IMR-90 (cell line): ENCODE measurements around the gene ORMDL3. TPM values are rescaled to one million over a fixed set of nuclear protein-coding genes. Genes with fewer than 3 reads are reported as not detected.

Experiments
- ATAC-seq: fragments of 200-7000 bp; cut with Tn5 transposase; 2 replicates; pipeline ENCODE4 v1.9.1; 2020; ENCODE audit warnings: low read depth, mild to moderate bottlenecking, moderate library complexity
- BruUV-seq: library from RNA; stranded (reverse); fragments of 400-500 nt; replicated peaks from 2 replicates; lab custom pipeline; 2021; lab: Mats Ljungman, UMichigan
- CTCF ChIA-PET: fragments of 300-600 bp; formaldehyde crosslinking; extraction: SDS; loops from one replicate; lab custom pipeline; 2021; ENCODE audit warnings: antibody characterized with exemption; lab: Yijun Ruan, JAX
- POLR2A ChIA-PET: fragments of 300-600 bp; sonication (Branson Sonifier 250); formaldehyde crosslinking; loops from one replicate; lab custom pipeline; 2022; ENCODE audit warnings: antibody characterized with exemption; ENCODE audit not compliant: unreplicated experiment; lab: Charles Lee
- DNase-seq: peaks from one replicate; pipeline ENCODE4 v3.0.0; 2013
- H2AFZ ChIP-seq: replicated peaks from 2 replicates; pipeline ENCODE3; 2013; ENCODE audit warnings: low read length, mild to moderate bottlenecking; ENCODE audit not compliant: poor library complexity
- H2AK5ac ChIP-seq: 2 replicates; pipeline ENCODE4 v1.6.1; 2013; ENCODE audit warnings: low read depth, low read length, inconsistent platforms
- H2AK9ac ChIP-seq: replicated peaks from 2 replicates; pipeline ENCODE3; 2013; ENCODE audit warnings: mild to moderate bottlenecking, low read depth, low read length, moderate library complexity; ENCODE audit not compliant: poor library complexity
- H2BK120ac ChIP-seq: 2 replicates; pipeline ENCODE4 v1.6.1; 2013; ENCODE audit warnings: low read depth, low read length, inconsistent platforms
- H2BK15ac ChIP-seq: 3 replicates; pipeline ENCODE4 v1.6.1; 2013; ENCODE audit warnings: low read depth, low read length, inconsistent platforms
- H2BK20ac ChIP-seq: 2 replicates; pipeline ENCODE4 v1.6.1; 2013; ENCODE audit warnings: low read depth, mild to moderate bottlenecking, inconsistent platforms, low read length, moderate library complexity
- H2BK5ac ChIP-seq: 2 replicates; pipeline ENCODE4 v1.6.1; 2013; ENCODE audit warnings: mild to moderate bottlenecking, low read depth, low read length, inconsistent platforms; ENCODE audit not compliant: poor library complexity, severe bottlenecking
- H3K14ac ChIP-seq: replicated peaks from 2 replicates; pipeline ENCODE4 v1.6.1; 2013; ENCODE audit warnings: low read depth, low read length, inconsistent platforms
- H3K18ac ChIP-seq: 2 replicates; pipeline ENCODE4 v1.6.1; 2013; ENCODE audit warnings: low read depth, low read length, control low read depth
- H3K23ac ChIP-seq: 2 replicates; pipeline ENCODE4 v1.6.1; 2013; ENCODE audit warnings: low read depth, low read length, inconsistent platforms
- H3K27ac ChIP-seq: 2 replicates; pipeline ENCODE4 v1.5.1; 2013; ENCODE audit warnings: mild to moderate bottlenecking, control low read depth, low read length; ENCODE audit not compliant: insufficient read depth
- H3K27me3 ChIP-seq: 2 replicates; pipeline ENCODE4 v1.6.1; 2013; ENCODE audit warnings: low read length; ENCODE audit not compliant: control insufficient read depth, insufficient read depth
- H3K36me3 ChIP-seq: 2 replicates; pipeline ENCODE4 v1.6.1; 2013; ENCODE audit warnings: low read length, mixed read lengths; ENCODE audit not compliant: control insufficient read depth, insufficient read depth
- H3K4ac ChIP-seq: 2 replicates; pipeline ENCODE4 v1.6.1; 2013; ENCODE audit warnings: low read depth, low read length, inconsistent platforms
- H3K4me1 ChIP-seq: 2 replicates; pipeline ENCODE4 v1.6.1; 2013; ENCODE audit warnings: low read length, mixed read lengths; ENCODE audit not compliant: control insufficient read depth, insufficient read depth
- H3K4me2 ChIP-seq: 2 replicates; pipeline ENCODE4 v1.6.1; 2013; ENCODE audit warnings: low read depth, mild to moderate bottlenecking, control low read depth, low read length, moderate library complexity
- H3K4me3 ChIP-seq: 2 replicates; pipeline ENCODE4 v1.5.1; 2013; ENCODE audit warnings: low read depth, mild to moderate bottlenecking, control low read depth, low read length, moderate library complexity; ENCODE audit not compliant: insufficient read depth
- H3K56ac ChIP-seq: 2 replicates; pipeline ENCODE4 v1.6.1; 2013; ENCODE audit warnings: low read length, inconsistent platforms; ENCODE audit not compliant: insufficient read depth; ENCODE audit errors: extremely low read depth
- H3K79me1 ChIP-seq, 2 experiments: 2 replicates each; pipeline ENCODE4 v1.6.1; 2013; ENCODE audit warnings: low read length in 2 of 2, inconsistent platforms in 1 of 2, low read depth in 1 of 2
- H3K9ac ChIP-seq: 2 replicates; pipeline ENCODE4 v1.6.1; 2013; ENCODE audit warnings: low read depth, low read length, control low read depth
- H3K9me1 ChIP-seq: 2 replicates; pipeline ENCODE4 v1.6.1; 2013; ENCODE audit warnings: low read length, inconsistent platforms; ENCODE audit not compliant: insufficient read depth
- H3K9me3 ChIP-seq: 2 replicates; pipeline ENCODE4 v1.6.1; 2013; ENCODE audit warnings: low read length; ENCODE audit not compliant: control insufficient read depth, insufficient read depth
- H4K20me1 ChIP-seq: 2 replicates; pipeline ENCODE4 v1.6.1; 2013; ENCODE audit warnings: low read length, inconsistent platforms; ENCODE audit not compliant: insufficient read depth
- H4K5ac ChIP-seq: 2 replicates; pipeline ENCODE4 v1.6.1; 2013; ENCODE audit warnings: mild to moderate bottlenecking, low read depth, low read length, control low read depth
- H4K8ac ChIP-seq, 2 experiments: 2 replicates each; pipeline ENCODE4 v1.6.1; 2013; ENCODE audit warnings: low read depth in 2 of 2, low read length in 2 of 2, control low read depth in 1 of 2, inconsistent platforms in 1 of 2
- H4K91ac ChIP-seq: 2 replicates; pipeline ENCODE4 v1.6.1; 2013; ENCODE audit warnings: low read depth, low read length, inconsistent platforms; ENCODE audit not compliant: insufficient read depth
- BHLHE40 ChIP-seq: fragments of 150-350 bp; IDR thresholded peaks from 2 replicates; pipeline ENCODE4 v1.6.1; 2016; ENCODE audit warnings: mild to moderate bottlenecking, low read depth, low read length
- CEBPB ChIP-seq: IDR thresholded peaks from 2 replicates; pipeline ENCODE4 v1.6.1; 2012; ENCODE audit warnings: low read depth, low read length, improper control_type of control experiment
- CHD1 ChIP-seq: IDR thresholded peaks from 2 replicates; pipeline ENCODE4 v1.6.1; 2012; ENCODE audit warnings: low read depth, low read length, improper control_type of control experiment
- FOS ChIP-seq: fragments of 150-350 bp; IDR thresholded peaks from 2 replicates; pipeline ENCODE4 v1.6.1; 2016; ENCODE audit warnings: low read depth, low read length
- MAFK ChIP-seq: IDR thresholded peaks from 2 replicates; pipeline ENCODE4 v1.6.1; 2012; ENCODE audit warnings: low read depth, low read length, improper control_type of control experiment
- MAZ ChIP-seq: IDR thresholded peaks from 2 replicates; pipeline ENCODE4 v1.6.1; 2012; ENCODE audit warnings: low read depth, mild to moderate bottlenecking, low read length, improper control_type of control experiment, moderate library complexity, borderline replicate concordance
- MXI1 ChIP-seq: IDR thresholded peaks from 2 replicates; pipeline ENCODE4 v1.6.1; 2012; ENCODE audit warnings: low read depth, mild to moderate bottlenecking, low read length, moderate library complexity, borderline replicate concordance
- NFE2L2 ChIP-seq: fragments of 150-350 bp; IDR thresholded peaks from 2 replicates; pipeline ENCODE4 v1.6.1; 2016; ENCODE audit warnings: low read depth, mild to moderate bottlenecking, low read length
- POLR2A ChIP-seq: IDR thresholded peaks from 2 replicates; pipeline ENCODE4 v1.6.1; 2012; ENCODE audit warnings: mild to moderate bottlenecking, low read depth, low read length
- RAD21 ChIP-seq: IDR thresholded peaks from 2 replicates; pipeline ENCODE4 v1.6.1; 2012; ENCODE audit warnings: low read length, improper control_type of control experiment
- RCOR1 ChIP-seq: IDR thresholded peaks from 2 replicates; pipeline ENCODE4 v1.6.1; 2012; ENCODE audit warnings: mild to moderate bottlenecking, low read length, improper control_type of control experiment; ENCODE audit not compliant: insufficient replicate concordance
- RFX5 ChIP-seq: IDR thresholded peaks from 2 replicates; pipeline ENCODE4 v1.8.0; 2012; ENCODE audit warnings: low read depth, mild to moderate bottlenecking, low read length, moderate library complexity
- SMC3 ChIP-seq: fragments of 150-350 bp; IDR thresholded peaks from 2 replicates; pipeline ENCODE4 v1.6.1; 2016; ENCODE audit warnings: low read depth, mild to moderate bottlenecking, antibody characterized with exemption, low read length, moderate library complexity
- WGBS, 2 experiments: methylation state at CpG; one replicate each; pipeline versions ENCODE4 v1.1.5 to v1.1.7; 2013; ENCODE audit warnings: missing lambda C conversion rate in 2 of 2; ENCODE audit not compliant: insufficient read length in 1 of 2; ENCODE audit errors: extremely low coverage in 2 of 2; 5-methylcytosine and 5-hydroxymethylcytosine counted together
- dilution Hi-C: fragments of 300-500 bp; cut with HindIII; formaldehyde crosslinking; loops from one replicate; pipeline ENCODE4 v1.14.3; 2018; ENCODE audit warnings: low sequenced_read_pairs; ENCODE audit not compliant: unreplicated experiment
- in situ Hi-C: fragments of 300-500 bp; cut with MboI; formaldehyde crosslinking; loops from 3 replicates; pipeline ENCODE4 v1.14.3; 2019; ENCODE audit warnings: low sequenced_read_pairs, inconsistent platforms, mixed read lengths
- intact Hi-C: fragments of 100-400 bp; cut with micrococcal nuclease; formaldehyde crosslinking; loops from 2 replicates; pipeline ENCODE4 v1.10.0; 2022
- polyA plus RNA-seq, 3 experiments: library from polyadenylated mRNA; depleted of rRNA; stranded (reverse); fragments of >200 nt; gene quantifications; 2 replicates each; pipeline ENCODE4 v1.2.3, GENCODE V29; 2012; ENCODE audit warnings: low replicate concordance in 1 of 3
- total RNA-seq: library from RNA; depleted of rRNA; stranded (reverse); fragments of >200 nt; gene quantifications from 2 replicates; pipeline ENCODE4 v1.2.3, GENCODE V29; 2012
- TF ChIP-seq, protein P1 (sequence below): conservative IDR thresholded peaks from 2 replicates; pipeline ENCODE4 v1.5.1; 2012; ENCODE audit warnings: mild to moderate bottlenecking, low read depth, low read length, improper control_type of control experiment
- TF ChIP-seq, protein P2 (sequence below): fragments of 150-350 bp; IDR thresholded peaks from 2 replicates; pipeline ENCODE4 v1.6.1; 2016; ENCODE audit warnings: low read depth, mild to moderate bottlenecking, low read length, moderate library complexity, borderline replicate concordance
- TF ChIP-seq, protein P3 (sequence below): fragments of 150-350 bp; IDR thresholded peaks from 2 replicates; pipeline ENCODE4 v1.6.1; 2017; ENCODE audit warnings: mild to moderate bottlenecking, antibody characterized with exemption, low read length, low read depth

ORMDL3 gene
- total and polyA plus RNA-seq, 2 of the 4 experiments (the other 2 are of a cell fraction), result 45.7 to 78.6 TPM

DNA sequence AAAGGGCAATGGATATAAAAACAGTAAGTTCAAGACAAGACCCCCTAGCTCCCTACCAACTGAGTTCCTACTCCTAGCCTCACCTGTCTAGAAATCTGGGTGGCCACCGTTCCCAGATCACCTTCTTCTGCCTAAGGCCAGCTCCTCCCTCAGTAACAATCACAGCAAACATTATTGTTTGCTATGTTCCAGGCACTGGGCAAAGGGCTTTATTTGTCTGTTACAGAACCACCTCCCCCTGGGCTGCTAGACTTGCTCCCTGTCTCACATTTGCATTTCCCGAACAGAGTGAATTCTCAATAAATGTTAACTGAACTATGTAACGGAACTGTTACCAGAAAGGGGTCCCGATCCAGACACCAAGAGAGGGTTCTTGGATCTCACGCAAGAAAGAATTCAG is 6.9 kb upstream of the ORMDL3 start:
- Histone ChIP-seq H3K36me3 (no peaks in the 10 kb centered on the region), H2AFZ (no peak overlapping the region), H4K91ac (no peak overlapping the region), H2AK9ac (no peak overlapping the region), H3K9me3 (no peaks in the 10 kb centered on the region), H3K27me3 (no peaks in the 10 kb centered on the region), H3K4ac (peak overlapping the region; percentile 27; the same call in 1 of the 2 replicates), H4K5ac (no peak overlapping the region), H2BK5ac (no peak overlapping the region), H3K4me1 (peaks cover 15% of the 10 kb centered on the region), H3K79me1 (no peaks in the 10 kb centered on the region), H3K27ac (no peak overlapping the region), H3K4me3 (no peak overlapping the region), H3K9ac (no peak overlapping the region), H3K56ac (no peak overlapping the region), H4K8ac (no peak overlapping the region), H4K20me1 (peaks cover 4% of the 10 kb centered on the region), H3K9me1 (peaks cover 13% of the 10 kb centered on the region), H2BK120ac (no peak overlapping the region), H3K14ac (no peak overlapping the region), H3K18ac (no peak overlapping the region), H3K23ac (no peak overlapping the region), H3K4me2 (no peak overlapping the region), H2BK15ac (no peak overlapping the region), H2BK20ac (no peak overlapping the region), H2AK5ac (no peak overlapping the region)
- BruUV-seq, result no TSS peak
- intact Hi-C loops (no loop called here), dilution Hi-C loops (no loop called here), in situ Hi-C loops (no loop called here)
- WGBS, 2 experiments, result no CpG with 5 or more reads among the region's 5 CpGs
- DNase-seq (no peak), ATAC-seq (no peak)
- POLR2A ChIA-PET, result no interaction called here
- TF ChIP-seq SMC3 (no peak), RAD21 (no peak), RFX5 (no peak), CEBPB (no peak), RCOR1 (no peak), MXI1 (no peak), MAFK (no peak), FOS (no peak), NFE2L2 (no peak), MAZ (no peak), BHLHE40 (no peak), POLR2A (no peak), CHD1 (no peak)
- TF ChIP-seq, protein P1, sequence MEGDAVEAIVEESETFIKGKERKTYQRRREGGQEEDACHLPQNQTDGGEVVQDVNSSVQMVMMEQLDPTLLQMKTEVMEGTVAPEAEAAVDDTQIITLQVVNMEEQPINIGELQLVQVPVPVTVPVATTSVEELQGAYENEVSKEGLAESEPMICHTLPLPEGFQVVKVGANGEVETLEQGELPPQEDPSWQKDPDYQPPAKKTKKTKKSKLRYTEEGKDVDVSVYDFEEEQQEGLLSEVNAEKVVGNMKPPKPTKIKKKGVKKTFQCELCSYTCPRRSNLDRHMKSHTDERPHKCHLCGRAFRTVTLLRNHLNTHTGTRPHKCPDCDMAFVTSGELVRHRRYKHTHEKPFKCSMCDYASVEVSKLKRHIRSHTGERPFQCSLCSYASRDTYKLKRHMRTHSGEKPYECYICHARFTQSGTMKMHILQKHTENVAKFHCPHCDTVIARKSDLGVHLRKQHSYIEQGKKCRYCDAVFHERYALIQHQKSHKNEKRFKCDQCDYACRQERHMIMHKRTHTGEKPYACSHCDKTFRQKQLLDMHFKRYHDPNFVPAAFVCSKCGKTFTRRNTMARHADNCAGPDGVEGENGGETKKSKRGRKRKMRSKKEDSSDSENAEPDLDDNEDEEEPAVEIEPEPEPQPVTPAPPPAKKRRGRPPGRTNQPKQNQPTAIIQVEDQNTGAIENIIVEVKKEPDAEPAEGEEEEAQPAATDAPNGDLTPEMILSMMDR, result no peak
- TF ChIP-seq, protein P2, sequence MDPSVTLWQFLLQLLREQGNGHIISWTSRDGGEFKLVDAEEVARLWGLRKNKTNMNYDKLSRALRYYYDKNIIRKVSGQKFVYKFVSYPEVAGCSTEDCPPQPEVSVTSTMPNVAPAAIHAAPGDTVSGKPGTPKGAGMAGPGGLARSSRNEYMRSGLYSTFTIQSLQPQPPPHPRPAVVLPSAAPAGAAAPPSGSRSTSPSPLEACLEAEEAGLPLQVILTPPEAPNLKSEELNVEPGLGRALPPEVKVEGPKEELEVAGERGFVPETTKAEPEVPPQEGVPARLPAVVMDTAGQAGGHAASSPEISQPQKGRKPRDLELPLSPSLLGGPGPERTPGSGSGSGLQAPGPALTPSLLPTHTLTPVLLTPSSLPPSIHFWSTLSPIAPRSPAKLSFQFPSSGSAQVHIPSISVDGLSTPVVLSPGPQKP, result no peak
- TF ChIP-seq, protein P3, sequence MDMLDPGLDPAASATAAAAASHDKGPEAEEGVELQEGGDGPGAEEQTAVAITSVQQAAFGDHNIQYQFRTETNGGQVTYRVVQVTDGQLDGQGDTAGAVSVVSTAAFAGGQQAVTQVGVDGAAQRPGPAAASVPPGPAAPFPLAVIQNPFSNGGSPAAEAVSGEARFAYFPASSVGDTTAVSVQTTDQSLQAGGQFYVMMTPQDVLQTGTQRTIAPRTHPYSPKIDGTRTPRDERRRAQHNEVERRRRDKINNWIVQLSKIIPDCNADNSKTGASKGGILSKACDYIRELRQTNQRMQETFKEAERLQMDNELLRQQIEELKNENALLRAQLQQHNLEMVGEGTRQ, result no peak
- CTCF ChIA-PET, result no interaction called here
